ENCODE data around the gene TMEM107.
A peak's percentile ranks its signal among the peaks of the same experiment; 100 is the strongest.

The TMEM107 gene

GRCh38 chr17:8161289-8162232 lies 14.6 kb downstream of the TMEM107 start:
- no peak for DNase-seq

DNA sequence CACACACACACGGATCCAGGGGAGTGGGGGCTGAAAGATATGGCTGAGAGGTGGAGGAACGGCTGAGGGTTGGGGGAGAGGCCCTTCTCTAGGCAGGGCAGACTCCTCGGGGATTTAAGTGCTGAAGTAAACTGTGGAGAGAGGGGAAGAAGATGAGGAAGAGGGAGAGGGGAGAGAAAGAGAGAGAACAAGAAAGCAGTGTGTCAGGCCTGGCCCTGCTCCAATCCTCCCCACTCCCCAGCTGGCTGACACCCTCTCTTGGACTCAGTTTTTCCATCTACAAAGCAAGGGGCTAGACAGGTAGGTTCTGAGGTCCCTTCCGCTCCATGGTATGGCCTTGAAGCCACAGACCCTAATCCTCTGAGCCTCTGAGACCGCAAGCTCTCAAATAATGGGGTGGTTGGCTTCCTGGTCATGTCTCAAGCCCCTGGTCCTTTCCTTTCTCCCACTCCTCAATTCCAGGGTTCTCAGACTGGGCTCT lies 15.4 kb downstream of the TMEM107 start:
- no peak for DNase-seq

DNA sequence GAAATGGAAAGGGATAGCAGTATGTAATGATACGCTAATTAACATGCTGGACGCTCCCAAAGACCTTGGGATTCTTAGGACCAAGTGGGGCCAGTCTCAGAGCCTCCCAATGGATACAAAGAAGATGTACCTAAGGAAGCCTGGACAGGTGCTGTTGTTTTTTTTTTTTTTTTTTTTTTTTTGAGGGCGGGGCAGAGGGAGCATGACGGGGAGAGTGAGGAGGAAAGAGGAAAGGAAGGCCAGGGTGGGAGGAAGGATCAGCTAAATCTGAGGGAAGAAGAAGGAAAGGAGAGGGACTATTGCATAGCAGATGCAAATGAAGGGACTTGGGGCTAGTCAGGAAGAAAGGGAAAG lies 16.0 kb downstream of the TMEM107 start:
- DNase-seq: no peak

- DNase-seq: no peak
Observed at GRCh38 chr17:8159459-8160223, 16.5 kb downstream of the TMEM107 start.

- no peak for DNase-seq
Observed at GRCh38 chr17:8159032-8159400, 17.2 kb downstream of the TMEM107 start.

- DNase-seq: peak; percentile 50 to 74
Observed at GRCh38 chr17:8158267-8159031, 17.7 kb downstream of the TMEM107 start.

- DNase-seq: peak; percentile 98 to 99
Observed at GRCh38 chr17:8156246-8156992, 19.8 kb downstream of the TMEM107 start.

- DNase-seq: no peak
Observed at GRCh38 chr17:8155996-8156245, 20.3 kb downstream of the TMEM107 start.

- no peak for DNase-seq
Observed at GRCh38 chr17:8155231-8155995, 20.8 kb downstream of the TMEM107 start.

- DNase-seq: no peak
Observed at GRCh38 chr17:8154608-8155155, 21.5 kb downstream of the TMEM107 start.

DNA sequence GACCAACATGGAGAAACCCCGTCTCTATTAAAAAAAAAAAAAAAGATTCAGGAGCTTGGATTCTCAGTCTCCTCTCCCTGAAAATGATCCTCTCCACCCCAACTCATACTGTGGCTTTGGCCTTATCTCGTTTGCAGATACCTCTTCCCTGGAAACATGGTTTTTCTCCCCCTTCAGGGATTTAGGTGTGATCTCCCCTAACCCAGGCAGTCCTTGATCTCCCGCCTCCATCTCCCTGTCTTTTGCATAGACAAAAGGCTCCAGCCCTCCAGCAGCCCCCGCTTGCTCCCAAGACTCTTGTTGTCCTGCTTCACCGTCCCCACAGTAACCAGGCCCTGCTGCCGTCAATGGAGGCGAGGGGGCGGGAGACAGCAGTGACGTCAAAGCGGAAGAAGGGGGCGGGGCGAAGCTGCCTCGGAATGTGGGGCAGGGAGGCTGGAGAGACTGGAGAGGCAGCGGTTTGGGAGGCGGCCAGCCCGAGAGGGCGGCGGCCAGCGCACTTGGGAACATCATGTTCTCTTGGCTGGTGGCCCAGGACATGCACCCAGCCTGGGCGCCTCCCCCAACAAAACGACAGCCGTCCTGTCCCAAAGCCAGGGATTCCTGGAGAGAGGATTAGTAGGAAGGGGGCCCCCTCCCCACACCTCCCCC lies 22.1 kb downstream of the TMEM107 start:
- peak; percentile 89 to 97 for DNase-seq

- DNase-seq: no peak
Observed at GRCh38 chr17:8153525-8153956, 22.6 kb downstream of the TMEM107 start.

DNA sequence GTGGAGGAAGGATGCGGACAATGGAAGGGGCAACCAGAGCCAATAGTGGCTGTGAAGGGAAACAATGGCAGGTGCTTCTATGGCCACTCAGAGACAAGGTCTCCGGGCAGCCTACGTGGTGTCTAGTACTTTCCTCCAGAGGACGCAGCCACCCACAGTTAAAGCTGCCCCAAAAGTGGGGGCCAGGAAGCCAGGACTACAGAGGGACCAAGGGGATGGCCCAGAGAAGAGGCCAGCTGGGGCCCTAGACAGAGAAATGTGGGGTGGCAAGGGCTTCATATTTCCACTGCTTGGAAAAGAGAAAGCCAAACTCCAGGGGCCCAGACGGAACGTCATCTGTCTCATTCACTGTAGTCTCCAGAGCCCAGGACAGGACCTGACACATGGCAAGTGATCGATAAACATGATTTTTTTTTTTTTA lies 23.1 kb downstream of the TMEM107 start:
- DNase-seq: no peak

GRCh38 chr17:8152112-8152775 lies 23.9 kb downstream of the TMEM107 start, which contains the start of gene PER1:
Gene PER1, minus strand, starts transcription at chr17:8152404. Its CDS starts 1,698 bp downstream, at chr17:8150706.
- DNase-seq: peak in 1 of 2 experiments; percentile 21

GRCh38 chr17:8151641-8152111 lies 24.5 kb downstream of the TMEM107 start:
- no peak for DNase-seq

DNA sequence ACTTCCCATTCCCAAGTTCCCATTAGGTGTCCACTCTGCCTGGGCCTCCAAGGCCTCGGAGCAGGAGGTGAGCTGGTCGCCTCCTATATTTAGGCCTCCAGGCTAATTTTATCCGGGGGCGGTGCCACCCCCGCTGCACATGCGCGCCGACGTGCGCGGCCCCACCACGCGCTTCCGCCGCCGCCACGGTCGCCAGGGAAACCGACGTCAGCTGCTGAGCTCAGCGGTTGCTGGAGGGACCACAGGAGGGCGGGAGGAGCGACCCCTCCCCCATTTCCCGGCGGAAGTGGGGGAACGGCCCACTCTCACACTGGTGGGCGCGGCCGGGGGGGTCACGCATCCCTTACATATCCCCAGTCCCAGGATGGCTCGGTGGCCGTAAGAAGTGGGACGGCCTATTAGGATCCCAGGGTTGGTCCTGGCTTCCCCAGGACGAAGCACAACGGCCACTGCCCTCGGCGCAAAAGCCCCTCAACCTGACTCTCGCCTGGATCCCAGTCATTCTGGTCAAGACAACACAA lies 25.0 kb downstream of the TMEM107 start:
- no peak for DNase-seq

DNA sequence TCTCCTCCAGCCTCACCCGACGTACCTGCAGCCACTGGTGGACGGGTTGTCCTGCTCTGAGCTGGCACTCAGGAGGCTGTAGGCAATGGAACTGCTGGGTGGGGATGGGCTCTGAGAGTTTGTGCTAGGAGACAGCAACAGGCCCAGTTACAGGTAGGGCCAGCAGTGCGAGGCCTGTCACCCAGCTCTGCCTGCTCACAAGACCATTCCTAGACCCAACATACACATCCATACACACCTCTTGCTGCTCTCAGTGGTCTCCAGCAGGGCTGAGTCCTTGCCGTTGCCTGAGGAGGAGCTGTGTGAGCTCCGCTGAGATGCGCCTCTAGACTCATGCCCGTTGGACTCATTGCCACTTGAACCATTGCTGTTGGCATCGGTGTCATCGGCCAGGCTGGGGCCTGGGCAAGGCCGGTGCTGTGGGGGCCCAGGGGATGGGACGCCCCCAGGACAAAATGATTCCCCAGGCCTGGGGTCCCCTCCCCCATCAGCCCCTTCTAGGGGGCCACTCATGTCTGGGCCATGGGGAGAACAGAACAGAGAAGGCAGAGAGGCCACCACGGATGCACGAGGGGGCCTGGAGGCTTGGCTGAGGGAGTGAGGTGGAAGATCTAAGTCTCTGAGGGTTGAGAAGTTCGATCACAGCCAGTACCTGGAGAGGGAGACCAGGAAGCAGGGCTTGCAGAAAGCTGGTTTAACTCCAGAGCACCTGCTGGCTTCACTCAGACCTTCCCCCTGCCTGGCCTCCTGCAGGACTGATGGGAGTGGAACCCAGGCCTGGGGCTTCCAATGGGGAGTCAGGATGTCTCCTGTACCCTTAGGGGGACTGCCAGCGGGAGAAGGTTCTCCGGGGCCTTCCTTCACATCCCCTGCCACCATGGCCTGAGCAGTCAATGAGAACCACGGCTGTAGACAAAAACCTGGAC lies 25.7 kb downstream of the TMEM107 start:
- no peak for DNase-seq

DNA sequence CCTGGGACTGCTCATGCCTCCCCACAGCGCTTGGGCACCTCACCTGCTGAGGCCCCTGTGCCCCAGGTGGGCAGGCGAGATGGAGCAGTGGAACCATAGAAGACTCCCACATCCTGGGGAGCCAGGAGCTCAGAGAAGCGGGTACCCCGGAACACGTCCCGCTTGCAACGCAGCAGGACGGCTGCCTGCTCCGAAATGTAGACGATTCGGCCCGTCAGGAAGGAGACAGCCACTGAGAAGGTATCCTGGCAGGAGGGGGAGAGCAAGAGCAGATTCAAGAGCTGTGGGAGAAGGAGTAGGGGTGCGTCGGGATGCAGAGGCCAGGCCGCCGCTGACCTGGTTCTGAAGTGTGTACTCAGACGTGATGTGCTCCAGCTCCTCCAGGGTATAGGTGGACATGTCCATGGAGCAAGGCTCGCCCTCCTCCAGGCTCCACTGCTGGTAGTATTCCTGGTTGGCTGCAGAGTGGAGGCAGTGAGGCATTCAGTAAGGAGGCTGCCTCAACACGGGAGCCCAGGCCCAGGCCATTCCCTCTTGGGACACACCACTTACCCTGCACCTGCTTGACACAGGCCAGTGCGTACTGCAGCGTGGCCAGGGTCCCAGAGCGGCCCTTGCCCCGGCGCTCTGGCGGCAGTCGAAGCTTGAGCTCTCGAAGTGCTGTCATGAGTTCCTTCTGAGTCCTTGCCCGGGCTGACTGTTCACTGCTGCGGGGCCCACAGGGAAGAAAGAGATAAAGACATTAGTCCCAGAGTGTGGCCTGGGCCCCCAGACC lies 26.6 kb downstream of the TMEM107 start:
- no peak for DNase-seq

All from NCI-H446 (cell line).